Aorta (tissue), 5 donors: ENCODE data around the gene ZDHHC1. TPM values are rescaled to one million over a fixed set of nuclear protein-coding genes. Genes with fewer than 3 reads are reported as not detected.

Experiments
- ATAC-seq: fragments of 200-7000 bp; cut with Tn5 transposase; one replicate; pipeline ENCODE4 v1.9.1; 2022; ENCODE audit warnings: moderate library complexity; ENCODE audit not compliant: low FRiP score
- DNase-seq, 2 donors: peaks; one replicate each; pipeline ENCODE4 v3.0.0-alpha.2; 2020
- H3K27ac ChIP-seq, 2 donors: one replicate each; pipeline ENCODE4 v1.5.1; 2013; ENCODE audit warnings: low read length in 2 of 2, mild to moderate bottlenecking in 2 of 2, moderate library complexity in 2 of 2, control low read depth in 1 of 2, inconsistent platforms in 1 of 2, low read depth in 1 of 2
- H3K27me3 ChIP-seq, 2 donors: one replicate each; pipeline ENCODE4 v1.6.1; 2013; ENCODE audit warnings: control low read depth in 1 of 2, low read length in 1 of 2, mild to moderate bottlenecking in 1 of 2, moderate library complexity in 1 of 2; ENCODE audit not compliant: insufficient read depth in 2 of 2, control insufficient read depth in 1 of 2
- H3K36me3 ChIP-seq, 2 donors: one replicate each; pipeline ENCODE4 v1.6.1; 2013; ENCODE audit warnings: control low read depth in 1 of 2, low read length in 1 of 2, mild to moderate bottlenecking in 1 of 2; ENCODE audit not compliant: insufficient read depth in 2 of 2, control insufficient read depth in 1 of 2
- H3K4me1 ChIP-seq, 2 donors: one replicate each; pipeline ENCODE4 v1.6.1; 2013; ENCODE audit warnings: low read length in 2 of 2, control low read depth in 1 of 2, mild to moderate bottlenecking in 1 of 2, moderate library complexity in 1 of 2; ENCODE audit not compliant: insufficient read depth in 2 of 2, control insufficient read depth in 1 of 2
- H3K4me3 ChIP-seq, 2 donors: one replicate each; pipeline ENCODE4 v1.5.1; 2013; ENCODE audit warnings: low read length in 2 of 2, control low read depth in 1 of 2, mild to moderate bottlenecking in 1 of 2
- H3K9me3 ChIP-seq: one replicate; pipeline ENCODE4 v1.6.1; 2013; ENCODE audit warnings: mild to moderate bottlenecking, low read length; ENCODE audit not compliant: control insufficient read depth
- WGBS, 2 donors: extraction: QIAGEN DNeasy Blood & Tissue Kit; methylation state at CpG; one replicate each; pipeline ENCODE4 v1.1.7; 2013; 5-methylcytosine and 5-hydroxymethylcytosine counted together
- intact Hi-C, 2 donors: fragments of 100-400 bp; cut with DNase I; formaldehyde crosslinking; loops; one replicate each; pipeline versions ENCODE4 v1.14.2 to v1.15.0; 2022
- polyA plus RNA-seq, 2 donors: library from polyadenylated mRNA; stranded (reverse); fragments of 200-250 nt; gene quantifications; one replicate each; pipeline ENCODE4 v1.2.3, GENCODE V29; 2013
- total RNA-seq, 2 donors: library from RNA; stranded (reverse); fragmentation: NEBNext Ultra II Directional; extraction: Animal tissue kit (Norgen Biotek cat#: 25700); gene quantifications; one replicate each; pipeline ENCODE4 v1.2.1, GENCODE V29; 2021
- donor health status: healthy with polysubstance abuse.
- donor health status: Bipolar disorder and iron deficiency.
- donor health status: DM: no; HTN: no; CAD: no.
- donor health status: DM: no; HTN: no; CAD: no.
- donor health status: DM: yes; HTN: yes; CAD: no.

The ZDHHC1 gene
- total and polyA plus RNA-seq, 4 donors = 5.3 to 14.8 (median 9.8) TPM

DNA sequence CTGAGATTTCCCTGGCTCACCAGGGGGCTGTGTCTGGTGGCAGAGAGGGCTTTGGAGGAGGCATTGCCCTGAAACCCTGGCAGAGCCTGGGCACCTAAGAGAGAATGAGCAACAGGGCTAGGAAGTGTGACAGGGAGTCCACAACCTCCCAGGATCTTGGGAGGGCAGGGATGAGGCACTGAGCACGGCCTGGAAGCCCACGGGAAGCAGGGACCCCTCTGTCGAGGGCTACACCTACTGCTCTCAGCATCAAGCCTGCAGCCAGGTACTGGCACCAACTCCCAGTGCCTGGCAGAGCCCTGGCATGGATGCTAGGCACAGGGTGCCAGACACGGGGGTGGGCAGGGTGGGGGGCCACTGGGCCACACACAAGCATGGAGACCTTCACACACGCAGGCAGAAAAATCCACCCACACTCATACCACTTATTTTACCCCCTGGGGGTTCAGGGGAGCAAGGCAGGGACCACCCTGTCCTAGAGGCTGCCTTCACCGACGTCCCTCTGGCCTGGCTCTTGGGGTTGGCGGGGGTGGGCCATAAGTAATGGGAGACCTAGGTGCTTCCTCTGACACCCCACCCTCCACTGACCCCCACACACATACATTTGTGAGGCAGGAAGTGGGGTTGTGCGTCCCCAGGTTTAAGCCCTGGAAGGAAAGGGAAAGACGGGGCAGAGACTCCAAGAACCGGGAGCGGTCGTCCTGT, 13.7 kb upstream of the ZDHHC1 start:
- H3K4me3 ChIP-seq = no peak overlapping the region
- peak; percentile 19 for ATAC-seq
- intact Hi-C loops = loop anchor here (2.0 to 5.0 kb wide), 2 partner anchors 37 kb away; no protein-coding TSS in a partner anchor
- DNase-seq = no peak
- no peak overlapping the region for H3K27ac ChIP-seq
- no peaks in the 10 kb centered on the region for H3K9me3 ChIP-seq
- H3K27me3 ChIP-seq = no peaks in the 10 kb centered on the region
- WGBS, 2 donors = 30 to 31% methylated on average over 13 of the region's 13 CpGs
- no peaks in the 10 kb centered on the region for H3K4me1 ChIP-seq
- H3K36me3 ChIP-seq = no peaks in the 10 kb centered on the region

DNA sequence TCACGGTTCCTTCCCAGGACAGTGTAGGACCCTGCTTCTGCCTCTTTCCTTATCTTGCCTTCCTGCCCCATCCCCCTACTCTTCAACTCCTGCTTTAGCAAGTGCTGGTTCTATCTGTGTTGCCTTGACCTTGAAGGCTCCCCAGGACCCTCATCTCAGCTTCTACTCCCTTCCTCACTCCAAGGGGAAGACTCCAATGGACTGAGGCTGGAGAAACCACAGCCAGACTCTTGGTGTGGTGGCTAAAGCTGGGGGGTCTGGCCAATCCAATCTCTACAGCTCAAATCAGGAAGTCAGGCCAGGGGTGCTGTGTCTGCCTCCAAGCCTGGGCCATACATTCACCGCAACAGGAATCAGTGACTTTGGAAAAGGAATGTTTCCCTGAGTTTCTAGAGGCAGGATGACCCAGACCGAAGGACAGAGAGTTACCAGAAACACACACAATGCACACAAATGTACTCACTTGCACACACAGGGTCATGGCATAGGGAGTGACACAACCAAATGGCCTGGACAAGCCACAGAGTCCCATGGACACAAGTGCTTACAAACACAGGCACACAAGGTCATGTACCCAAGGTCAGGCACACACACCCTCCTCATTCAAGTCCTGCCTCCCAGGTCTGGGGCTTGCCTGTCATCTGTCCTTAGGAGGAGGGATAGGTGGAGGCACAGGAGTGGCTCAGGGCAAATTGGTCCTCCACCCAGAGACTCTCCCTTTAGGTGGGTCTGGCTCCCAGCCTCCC, 12.9 kb upstream of the ZDHHC1 start:
- H3K9me3 ChIP-seq = no peaks in the 10 kb centered on the region
- no peak overlapping the region for H3K27ac ChIP-seq
- intact Hi-C loops = loop anchor here (2.0 to 5.0 kb wide), 2 partner anchors 38 kb away; no protein-coding TSS in a partner anchor
- H3K27me3 ChIP-seq = no peaks in the 10 kb centered on the region
- no peaks in the 10 kb centered on the region for H3K4me1 ChIP-seq
- DNase-seq (no peak), ATAC-seq (no peak)
- no peaks in the 10 kb centered on the region for H3K36me3 ChIP-seq
- no peak overlapping the region for H3K4me3 ChIP-seq
- WGBS, 2 donors = 94 to 96% methylated on average over 3 of the region's 3 CpGs

DNA sequence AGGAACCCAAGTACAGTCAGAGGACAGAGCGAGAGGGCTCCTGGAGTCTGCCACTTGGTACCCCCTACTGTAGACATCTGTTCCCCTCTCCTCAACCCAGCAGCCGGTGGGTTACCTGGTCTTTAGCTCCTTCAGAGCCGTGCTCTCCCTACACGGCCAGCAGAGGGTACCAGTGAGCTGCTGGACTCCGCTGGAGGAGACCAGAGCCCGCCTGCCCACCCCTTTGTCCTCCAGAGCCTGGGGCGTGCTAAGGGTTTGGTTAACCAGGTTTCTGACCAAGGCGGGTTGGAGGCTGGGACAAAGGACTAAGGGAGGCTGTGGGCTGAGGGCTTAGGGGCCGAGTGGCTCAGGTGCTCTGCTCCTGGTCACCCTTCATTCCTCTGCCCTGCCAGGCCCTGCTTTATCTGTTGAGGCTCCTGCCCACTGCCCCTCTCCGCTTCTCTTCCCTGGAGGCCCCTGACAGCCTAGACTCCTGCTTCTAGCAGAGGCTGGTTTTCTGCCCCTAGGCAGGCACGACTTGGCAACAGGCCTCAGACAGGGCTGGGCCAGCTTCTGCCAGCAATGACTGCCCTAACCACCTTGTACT, 12.0 kb upstream of the ZDHHC1 start:
- ATAC-seq (peak; percentile 76), DNase-seq (peak; percentile 79 to 88)
- 23 to 26% methylated on average over 11 of the region's 11 CpGs for WGBS, 2 donors
- Histone ChIP-seq H3K4me3 (no peak overlapping the region), H3K27me3 (no peaks in the 10 kb centered on the region), H3K36me3 (no peaks in the 10 kb centered on the region), H3K4me1 (no peaks in the 10 kb centered on the region), H3K9me3 (no peaks in the 10 kb centered on the region), H3K27ac (no peak overlapping the region)
- intact Hi-C loops = loop anchor here (2.0 to 5.0 kb wide), 2 partner anchors 39 kb away; no protein-coding TSS in a partner anchor

DNA sequence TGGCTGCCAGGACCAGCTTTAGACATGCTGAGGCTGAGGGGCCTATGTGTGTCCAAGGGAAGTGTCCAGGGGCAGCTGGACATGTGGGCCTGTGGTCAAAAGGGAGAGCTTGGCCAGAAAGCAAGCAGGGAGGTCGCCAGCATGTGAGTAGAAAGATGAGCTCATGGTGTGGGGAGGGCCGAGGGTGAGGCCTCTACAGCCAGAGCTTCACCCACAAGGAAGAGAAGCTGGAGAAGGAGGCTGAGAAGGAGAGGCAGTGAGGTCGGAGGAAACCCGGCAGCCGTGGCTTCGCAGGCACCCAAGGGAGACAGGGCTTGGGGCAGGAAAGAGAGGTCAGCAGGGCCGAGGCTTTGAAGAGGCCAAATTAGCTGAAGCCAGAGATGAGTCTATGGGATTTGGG, 10.7 kb upstream of the ZDHHC1 start:
- H3K4me1 ChIP-seq = no peaks in the 10 kb centered on the region
- no peak overlapping the region for H3K27ac ChIP-seq
- H3K9me3 ChIP-seq = no peaks in the 10 kb centered on the region
- DNase-seq (no peak), ATAC-seq (no peak)
- H3K36me3 ChIP-seq = no peaks in the 10 kb centered on the region
- intact Hi-C loops = loop anchor here in 1 of 2 donors (5.0 kb wide), 1 partner anchor 40 kb away; no protein-coding TSS in a partner anchor
- WGBS, 2 donors = 87 to 90% methylated on average over 7 of the region's 7 CpGs
- H3K27me3 ChIP-seq = no peaks in the 10 kb centered on the region
- H3K4me3 ChIP-seq = no peak overlapping the region

DNA sequence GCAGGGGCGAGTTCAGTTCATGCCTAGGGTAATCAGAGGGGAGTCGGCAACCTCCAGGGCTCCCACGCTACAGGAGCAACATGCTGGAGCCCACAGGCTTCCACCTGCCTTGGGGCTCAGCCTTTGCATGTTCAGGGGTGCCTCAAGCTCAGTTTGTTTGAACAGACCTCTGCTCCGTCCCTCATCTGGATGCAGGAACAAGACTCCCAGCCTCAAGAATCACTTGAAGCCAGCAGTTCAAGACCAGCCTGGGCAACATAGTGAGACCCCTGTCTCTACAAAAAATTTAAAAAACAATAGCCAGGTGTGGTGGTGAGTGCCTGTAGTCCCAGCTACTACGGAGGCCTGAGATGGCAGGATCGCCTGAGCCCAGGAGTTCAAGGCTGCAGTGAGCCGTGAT, 9.7 kb upstream of the ZDHHC1 start:
- Histone ChIP-seq H3K4me1 (no peaks in the 10 kb centered on the region), H3K9me3 (no peaks in the 10 kb centered on the region), H3K27me3 (no peaks in the 10 kb centered on the region), H3K27ac (no peak overlapping the region), H3K36me3 (no peaks in the 10 kb centered on the region), H3K4me3 (no peak overlapping the region)
- intact Hi-C loops = loop anchor here in 1 of 2 donors (5.0 kb wide), 1 partner anchor 41 kb away; no protein-coding TSS in a partner anchor
- DNase-seq (no peak), ATAC-seq (no peak)
- WGBS, 2 donors = 90 to 93% methylated on average over 7 of the region's 7 CpGs

DNA sequence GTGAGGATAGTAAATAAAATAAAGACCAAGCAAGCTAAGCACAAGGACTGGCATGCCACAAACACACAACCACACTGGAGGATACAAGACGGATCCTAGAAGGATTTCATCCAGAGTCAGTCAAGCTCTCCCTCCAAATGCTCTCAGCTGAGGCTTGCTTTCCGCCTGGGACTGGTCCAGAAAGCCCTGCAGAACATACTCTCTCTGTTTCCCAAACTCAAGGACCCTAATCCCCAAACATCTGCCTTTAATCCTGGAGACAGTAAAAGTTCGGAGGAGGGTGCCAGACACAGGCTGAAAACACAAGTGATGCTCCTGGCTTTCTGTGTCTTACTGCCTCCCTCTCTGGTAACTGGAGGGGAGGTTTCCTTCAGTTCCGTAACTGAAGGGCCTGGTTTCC, 9.3 kb upstream of the ZDHHC1 start:
- H3K9me3 ChIP-seq = no peaks in the 10 kb centered on the region
- no peak for ATAC-seq
- no peaks in the 10 kb centered on the region for H3K27me3 ChIP-seq
- no peak for DNase-seq
- H3K4me3 ChIP-seq = no peak overlapping the region
- no peaks in the 10 kb centered on the region for H3K4me1 ChIP-seq
- no peak overlapping the region for H3K27ac ChIP-seq
- 87% methylated on average over 4 of the region's 4 CpGs for WGBS, 2 donors
- H3K36me3 ChIP-seq = no peaks in the 10 kb centered on the region
- intact Hi-C loops = loop anchor here in 1 of 2 donors (5.0 kb wide), 1 partner anchor 42 kb away; no protein-coding TSS in a partner anchor

DNA sequence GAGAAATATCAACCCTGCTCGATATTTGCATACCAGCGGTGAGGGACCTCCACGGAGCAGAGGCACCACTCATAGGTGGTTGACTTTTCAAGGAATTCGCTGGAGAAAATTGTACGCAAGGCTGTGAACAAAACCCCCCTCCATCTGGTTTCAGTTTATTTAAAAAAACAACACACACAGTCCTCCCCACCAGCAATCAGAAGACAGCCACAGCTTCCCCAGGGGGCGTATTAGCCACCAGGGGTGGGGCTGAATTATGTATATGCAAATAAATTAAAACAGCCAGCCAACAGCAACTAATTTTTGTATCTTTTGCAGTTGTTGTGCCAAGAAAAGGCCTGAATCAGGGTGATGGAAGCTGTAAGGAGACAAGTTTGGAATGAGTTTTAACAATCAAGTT, 8.8 kb upstream of the ZDHHC1 start:
- 50 to 55% methylated on average over 6 of the region's 6 CpGs for WGBS, 2 donors
- no peak for DNase-seq
- intact Hi-C loops = loop anchor here in 1 of 2 donors (5.0 kb wide), 1 partner anchor 42 kb away; no protein-coding TSS in a partner anchor
- no peak overlapping the region for H3K4me3 ChIP-seq
- no peaks in the 10 kb centered on the region for H3K36me3 ChIP-seq
- no peak overlapping the region for H3K27ac ChIP-seq
- ATAC-seq = no peak
- no peaks in the 10 kb centered on the region for H3K27me3 ChIP-seq
- no peaks in the 10 kb centered on the region for H3K4me1 ChIP-seq
- no peaks in the 10 kb centered on the region for H3K9me3 ChIP-seq

DNA sequence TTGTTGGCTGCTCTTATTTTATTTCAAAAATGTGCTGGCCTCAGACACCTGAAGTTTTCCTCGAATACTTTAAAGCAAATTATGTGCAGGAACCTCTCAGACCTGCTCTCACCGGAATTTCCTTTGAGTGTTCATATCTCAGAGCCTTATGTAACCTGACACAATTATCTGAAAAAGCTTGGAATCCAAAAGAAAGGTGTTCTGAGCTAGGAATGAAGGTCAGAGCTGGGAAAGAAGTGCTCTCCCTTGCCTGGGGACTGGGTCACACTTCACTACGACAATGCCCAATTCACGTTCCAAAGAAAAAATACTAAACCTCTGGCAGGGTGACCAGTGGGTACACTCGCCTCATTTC, 8.0 kb upstream of the ZDHHC1 start:
- ATAC-seq (no peak), DNase-seq (no peak)
- 32 to 35% methylated on average over 5 of the region's 5 CpGs for WGBS, 2 donors
- H3K36me3 ChIP-seq = no peaks in the 10 kb centered on the region
- no peaks in the 10 kb centered on the region for H3K27me3 ChIP-seq
- no peak overlapping the region for H3K27ac ChIP-seq
- no peaks in the 10 kb centered on the region for H3K4me1 ChIP-seq
- intact Hi-C loops = no loop called here
- H3K9me3 ChIP-seq = no peaks in the 10 kb centered on the region
- no peak overlapping the region for H3K4me3 ChIP-seq
